Suprapubic skin (tissue), 3 donors: ENCODE results near the gene TMEM101.

Experiments
- CTCF ChIP-seq, 2 donors: fragments of 200-600 bp in 1 of 2; fragments of 450-650 bp in 1 of 2; sonication (generic) in 1 of 2; IDR thresholded peaks; one replicate each; pipeline ENCODE4 v1.5.1; 2016 to 2019; ENCODE audit warnings: antibody characterized with exemption in 2 of 2, mild to moderate bottlenecking in 1 of 2, moderate library complexity in 1 of 2
- POLR2AphosphoS5 ChIP-seq, 3 donors: sonication (generic); formaldehyde crosslinking; IDR thresholded peaks; one replicate each; pipeline ENCODE4 v1.6.1; 2017; ENCODE audit warnings: antibody characterized with exemption in 3 of 3

- TF ChIP-seq POLR2AphosphoS5 (IDR thresholded peaks at IDR 0.05) (no peak), CTCF (IDR thresholded peaks at IDR 0.05) (no peak)
Measured at GRCh38 chr17:44039829-44040635, 25.3 kb upstream of the TMEM101 start.
